ENCODE data around the gene VPS52.
"Not testable (repeated sequence)": the region's sequence is repeated elsewhere in the genome, so short reads cannot be mapped to it uniquely, and the experiment has no call there.

The VPS52 gene

DNA sequence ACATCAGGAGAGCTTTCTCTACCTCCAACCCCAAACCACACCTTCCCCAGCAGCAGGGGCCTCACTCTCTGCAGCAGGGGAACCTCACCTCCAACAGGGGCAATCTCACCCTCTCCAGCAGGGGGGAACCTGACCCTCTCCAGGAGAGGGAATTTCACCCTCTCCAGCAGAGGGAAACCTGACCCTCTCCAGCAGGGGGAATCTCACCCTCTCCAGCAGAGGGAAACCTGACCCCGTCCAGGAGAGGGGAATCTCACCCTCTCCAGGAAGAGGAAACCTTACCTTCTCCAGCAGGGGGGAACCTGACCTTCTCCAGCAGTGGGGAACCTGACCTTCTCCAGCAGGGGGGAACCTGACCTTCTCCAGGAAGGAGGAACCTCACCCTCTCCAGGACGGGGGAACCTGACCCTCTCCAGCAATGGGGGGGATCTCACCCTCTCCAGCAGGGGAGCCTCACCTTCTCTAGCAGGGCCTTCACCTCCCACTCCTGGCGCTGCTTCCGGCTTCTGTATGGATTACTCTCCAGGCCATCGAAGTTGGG is 8.4 kb upstream of the VPS52 start:
- H3K36me3 ChIP-seq (ENCODE audit: control insufficient read depth in 2 of 2, insufficient read depth in 2 of 2, low read length in 2 of 2) = peaks cover 51 to 54% of the 10 kb centered on the region in 2 donors
- H3K27ac ChIP-seq (ENCODE audit: low read depth in 2 of 2, low read length in 2 of 2) = no peak overlapping the region
- no peaks in the 10 kb centered on the region for H3K27me3 ChIP-seq (ENCODE audit: control insufficient read depth in 2 of 2, insufficient read depth in 2 of 2, low read length in 2 of 2)
- H3K9me3 ChIP-seq (ENCODE audit: control insufficient read depth in 2 of 2, low read length in 2 of 2) = no peaks in the 10 kb centered on the region
- H3K9ac ChIP-seq (ENCODE audit: low read depth in 1 of 2, low read length in 2 of 2) = no peak overlapping the region
- H3K4me1 ChIP-seq (ENCODE audit: control insufficient read depth in 2 of 2, insufficient read depth in 2 of 2, low read length in 2 of 2) = peaks cover 23 to 28% of the 10 kb centered on the region in 2 donors
- no peak overlapping the region for H3K4me3 ChIP-seq (ENCODE audit: low read length in 2 of 2)

GRCh38 chr6:33279257-33279695 is 7.6 kb upstream of the VPS52 start:
- Histone ChIP-seq H3K27me3 (ENCODE audit: control insufficient read depth in 2 of 2, insufficient read depth in 2 of 2, low read length in 2 of 2) (no peaks in the 10 kb centered on the region), H3K4me3 (ENCODE audit: low read length in 2 of 2) (no peak overlapping the region), H3K27ac (ENCODE audit: low read depth in 2 of 2, low read length in 2 of 2) (no peak overlapping the region), H3K9me3 (ENCODE audit: control insufficient read depth in 2 of 2, low read length in 2 of 2) (no peaks in the 10 kb centered on the region), H3K4me1 (ENCODE audit: control insufficient read depth in 2 of 2, insufficient read depth in 2 of 2, low read length in 2 of 2) (peaks cover 30 to 36% of the 10 kb centered on the region in 2 donors), H3K9ac (ENCODE audit: low read depth in 1 of 2, low read length in 2 of 2) (no peak overlapping the region), H3K36me3 (ENCODE audit: control insufficient read depth in 2 of 2, insufficient read depth in 2 of 2, low read length in 2 of 2) (peaks cover 53 to 56% of the 10 kb centered on the region in 2 donors)

- Histone ChIP-seq H3K4me1 (ENCODE audit: control insufficient read depth in 2 of 2, insufficient read depth in 2 of 2, low read length in 2 of 2) (peaks cover 34 to 40% of the 10 kb centered on the region in 2 donors), H3K9ac (ENCODE audit: low read depth in 1 of 2, low read length in 2 of 2) (no peak overlapping the region), H3K27ac (ENCODE audit: low read depth in 2 of 2, low read length in 2 of 2) (no peak overlapping the region)
Measured at GRCh38 chr6:33278810-33279209, 7.1 kb upstream of the VPS52 start.

GRCh38 chr6:33278392-33278741 is 6.7 kb upstream of the VPS52 start:
- peak overlapping the region; percentile 79 to 82 for H3K4me3 ChIP-seq (ENCODE audit: low read length in 2 of 2)
- H3K27ac ChIP-seq (ENCODE audit: low read depth in 2 of 2, low read length in 2 of 2) = peak overlapping the region in 1 of 2 donors; percentile 97
- H3K27me3 ChIP-seq (ENCODE audit: control insufficient read depth in 2 of 2, insufficient read depth in 2 of 2, low read length in 2 of 2) = no peaks in the 10 kb centered on the region
- no peaks in the 10 kb centered on the region for H3K9me3 ChIP-seq (ENCODE audit: control insufficient read depth in 2 of 2, low read length in 2 of 2)
- H3K36me3 ChIP-seq (ENCODE audit: control insufficient read depth in 2 of 2, insufficient read depth in 2 of 2, low read length in 2 of 2) = peaks cover 51 to 57% of the 10 kb centered on the region in 2 donors
- H3K9ac ChIP-seq (ENCODE audit: low read depth in 1 of 2, low read length in 2 of 2) = peak overlapping the region; percentile 47 to 82
- H3K4me1 ChIP-seq (ENCODE audit: control insufficient read depth in 2 of 2, insufficient read depth in 2 of 2, low read length in 2 of 2) = peaks cover 35 to 43% of the 10 kb centered on the region in 2 donors

More at GRCh38 chr6:33278810-33279209, 7.1 kb upstream of the VPS52 start:
- no peaks in the 10 kb centered on the region for H3K27me3 ChIP-seq (ENCODE audit: control insufficient read depth in 2 of 2, insufficient read depth in 2 of 2, low read length in 2 of 2)
- no peak overlapping the region for H3K4me3 ChIP-seq (ENCODE audit: low read length in 2 of 2)
- no peaks in the 10 kb centered on the region for H3K9me3 ChIP-seq (ENCODE audit: control insufficient read depth in 2 of 2, low read length in 2 of 2)
- H3K36me3 ChIP-seq (ENCODE audit: control insufficient read depth in 2 of 2, insufficient read depth in 2 of 2, low read length in 2 of 2) = peaks cover 53 to 58% of the 10 kb centered on the region in 2 donors

GRCh38 chr6:33277663-33278391 is 6.2 kb upstream of the VPS52 start:
- H3K27ac ChIP-seq (ENCODE audit: low read depth in 2 of 2, low read length in 2 of 2) = peak overlapping the region; percentile 93 to 97
- peak overlapping the region; percentile 82 to 90 for H3K9ac ChIP-seq (ENCODE audit: low read depth in 1 of 2, low read length in 2 of 2)
- H3K4me3 ChIP-seq (ENCODE audit: low read length in 2 of 2) = peak overlapping the region; percentile 79 to 82
- peaks cover 53 to 57% of the 10 kb centered on the region in 2 donors for H3K36me3 ChIP-seq (ENCODE audit: control insufficient read depth in 2 of 2, insufficient read depth in 2 of 2, low read length in 2 of 2)
- H3K27me3 ChIP-seq (ENCODE audit: control insufficient read depth in 2 of 2, insufficient read depth in 2 of 2, low read length in 2 of 2) = no peaks in the 10 kb centered on the region
- H3K9me3 ChIP-seq (ENCODE audit: control insufficient read depth in 2 of 2, low read length in 2 of 2) = no peaks in the 10 kb centered on the region
- peaks cover 41 to 47% of the 10 kb centered on the region in 2 donors for H3K4me1 ChIP-seq (ENCODE audit: control insufficient read depth in 2 of 2, insufficient read depth in 2 of 2, low read length in 2 of 2)

DNA sequence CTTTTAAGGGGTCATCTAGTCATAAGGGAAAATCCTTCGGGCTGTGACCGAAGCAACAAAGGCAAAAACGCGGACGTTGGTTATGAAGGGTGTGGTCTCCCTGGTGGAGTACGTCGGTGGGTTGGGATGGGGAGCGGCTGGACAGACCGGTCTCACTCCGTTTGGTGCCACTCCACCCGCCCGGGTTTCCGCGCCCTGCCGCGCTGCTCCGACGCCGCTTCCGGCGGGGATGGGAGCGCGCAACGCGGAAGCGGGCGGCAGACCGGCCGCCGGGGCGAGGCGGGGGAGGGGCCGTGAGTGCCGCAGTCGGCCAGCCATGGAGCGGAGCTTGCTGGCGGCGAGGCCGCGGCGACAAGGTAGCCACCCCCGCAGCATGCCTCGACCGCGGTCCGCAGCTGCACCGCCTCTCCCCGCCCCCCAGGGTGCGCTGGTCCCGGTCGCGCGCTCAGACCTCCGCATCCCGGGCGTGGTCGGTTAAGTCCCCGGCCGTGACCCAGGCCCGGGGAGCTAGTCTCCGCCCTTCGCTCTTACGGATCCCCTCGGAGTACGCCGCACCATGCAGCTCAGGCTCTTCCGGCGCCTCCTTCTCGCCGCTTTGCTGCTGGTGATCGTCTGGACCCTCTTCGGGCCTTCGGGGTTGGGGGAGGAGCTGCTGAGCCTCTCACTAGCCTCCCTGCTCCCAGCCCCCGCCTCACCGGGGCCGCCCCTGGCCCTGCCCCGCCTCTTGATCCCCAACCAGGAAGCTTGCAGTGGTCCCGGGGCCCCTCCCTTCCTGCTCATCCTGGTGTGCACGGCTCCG is 5.4 kb upstream of the VPS52 start, which contains the start of gene B3GALT4:
Gene B3GALT4 (plus strand): TSS at position 260 of the 799 bp plus-strand sequence. CDS start 297 bp downstream, at position 557.
- Histone ChIP-seq H3K27ac (ENCODE audit: low read depth in 2 of 2, low read length in 2 of 2) (peak within 1 kb of the TSS; percentile 93 to 97), H3K4me3 (ENCODE audit: low read length in 2 of 2) (peak within 1 kb of the TSS; percentile 79 to 82), H3K9ac (ENCODE audit: low read depth in 1 of 2, low read length in 2 of 2) (peak within 1 kb of the TSS; percentile 82 to 90), H3K36me3 (ENCODE audit: control insufficient read depth in 2 of 2, insufficient read depth in 2 of 2, low read length in 2 of 2) (peaks cover 47 to 52% of the 10 kb centered on the region in 2 donors), H3K9me3 (ENCODE audit: control insufficient read depth in 2 of 2, low read length in 2 of 2) (no peaks in the 10 kb centered on the region), H3K27me3 (ENCODE audit: control insufficient read depth in 2 of 2, insufficient read depth in 2 of 2, low read length in 2 of 2) (no peaks in the 10 kb centered on the region), H3K4me1 (ENCODE audit: control insufficient read depth in 2 of 2, insufficient read depth in 2 of 2, low read length in 2 of 2) (peaks cover 48 to 52% of the 10 kb centered on the region in 2 donors)

- Histone ChIP-seq H3K4me3 (ENCODE audit: low read length in 2 of 2) (peak overlapping the region; percentile 79 to 82), H3K9ac (ENCODE audit: low read depth in 1 of 2, low read length in 2 of 2) (peak overlapping the region; percentile 82 to 90), H3K9me3 (ENCODE audit: control insufficient read depth in 2 of 2, low read length in 2 of 2) (no peaks in the 10 kb centered on the region), H3K27me3 (ENCODE audit: control insufficient read depth in 2 of 2, insufficient read depth in 2 of 2, low read length in 2 of 2) (no peaks in the 10 kb centered on the region), H3K27ac (ENCODE audit: low read depth in 2 of 2, low read length in 2 of 2) (peak overlapping the region; percentile 93 to 97), H3K4me1 (ENCODE audit: control insufficient read depth in 2 of 2, insufficient read depth in 2 of 2, low read length in 2 of 2) (peaks cover 50 to 52% of the 10 kb centered on the region in 2 donors), H3K36me3 (ENCODE audit: control insufficient read depth in 2 of 2, insufficient read depth in 2 of 2, low read length in 2 of 2) (peaks cover 47 to 48% of the 10 kb centered on the region in 2 donors)
Measured at GRCh38 chr6:33276581-33276863, 4.8 kb upstream of the VPS52 start.

DNA sequence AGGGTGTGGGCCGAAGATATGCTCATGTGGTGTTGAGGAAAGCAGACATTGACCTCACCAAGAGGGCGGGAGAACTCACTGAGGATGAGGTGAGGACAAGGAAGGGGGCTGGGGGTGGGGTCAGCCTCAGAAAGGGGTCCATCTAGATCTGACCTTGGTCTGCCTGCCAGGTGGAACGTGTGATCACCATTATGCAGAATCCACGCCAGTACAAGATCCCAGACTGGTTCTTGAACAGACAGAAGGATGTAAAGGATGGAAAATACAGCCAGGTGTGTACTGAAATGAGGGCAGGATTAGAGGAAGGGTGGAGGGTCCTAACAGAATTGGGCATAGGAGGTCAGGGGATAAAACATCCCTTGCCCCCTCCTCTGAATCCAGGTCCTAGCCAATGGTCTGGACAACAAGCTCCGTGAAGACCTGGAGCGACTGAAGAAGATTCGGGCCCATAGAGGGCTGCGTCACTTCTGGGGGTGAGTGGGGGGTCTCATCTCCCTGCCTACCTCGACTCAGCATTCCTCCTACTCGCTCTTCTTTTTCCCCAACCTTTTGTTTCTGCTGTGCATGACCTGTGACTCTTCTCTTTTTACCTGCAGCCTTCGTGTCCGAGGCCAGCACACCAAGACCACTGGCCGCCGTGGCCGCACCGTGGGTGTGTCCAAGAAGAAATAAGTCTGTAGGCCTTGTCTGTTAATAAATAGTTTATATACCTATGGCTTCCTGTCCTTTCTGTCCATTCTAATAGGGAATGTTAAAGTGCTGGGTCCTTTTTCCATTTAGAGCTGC is 4.3 kb upstream of the VPS52 start:
- H3K9me3 ChIP-seq (ENCODE audit: control insufficient read depth in 2 of 2, low read length in 2 of 2); H3K27me3 ChIP-seq (ENCODE audit: control insufficient read depth in 2 of 2, insufficient read depth in 2 of 2, low read length in 2 of 2): not testable (repeated sequence)
- Histone ChIP-seq H3K9ac (ENCODE audit: low read depth in 1 of 2, low read length in 2 of 2) (peak overlapping the region; percentile 82 to 90), H3K4me1 (ENCODE audit: control insufficient read depth in 2 of 2, insufficient read depth in 2 of 2, low read length in 2 of 2) (peaks cover 52% of the 10 kb centered on the region in 2 donors), H3K36me3 (ENCODE audit: control insufficient read depth in 2 of 2, insufficient read depth in 2 of 2, low read length in 2 of 2) (peaks cover 44 to 45% of the 10 kb centered on the region in 2 donors), H3K27ac (ENCODE audit: low read depth in 2 of 2, low read length in 2 of 2) (peak overlapping the region; percentile 93 to 97), H3K4me3 (ENCODE audit: low read length in 2 of 2) (peak overlapping the region; percentile 79 to 82)

DNA sequence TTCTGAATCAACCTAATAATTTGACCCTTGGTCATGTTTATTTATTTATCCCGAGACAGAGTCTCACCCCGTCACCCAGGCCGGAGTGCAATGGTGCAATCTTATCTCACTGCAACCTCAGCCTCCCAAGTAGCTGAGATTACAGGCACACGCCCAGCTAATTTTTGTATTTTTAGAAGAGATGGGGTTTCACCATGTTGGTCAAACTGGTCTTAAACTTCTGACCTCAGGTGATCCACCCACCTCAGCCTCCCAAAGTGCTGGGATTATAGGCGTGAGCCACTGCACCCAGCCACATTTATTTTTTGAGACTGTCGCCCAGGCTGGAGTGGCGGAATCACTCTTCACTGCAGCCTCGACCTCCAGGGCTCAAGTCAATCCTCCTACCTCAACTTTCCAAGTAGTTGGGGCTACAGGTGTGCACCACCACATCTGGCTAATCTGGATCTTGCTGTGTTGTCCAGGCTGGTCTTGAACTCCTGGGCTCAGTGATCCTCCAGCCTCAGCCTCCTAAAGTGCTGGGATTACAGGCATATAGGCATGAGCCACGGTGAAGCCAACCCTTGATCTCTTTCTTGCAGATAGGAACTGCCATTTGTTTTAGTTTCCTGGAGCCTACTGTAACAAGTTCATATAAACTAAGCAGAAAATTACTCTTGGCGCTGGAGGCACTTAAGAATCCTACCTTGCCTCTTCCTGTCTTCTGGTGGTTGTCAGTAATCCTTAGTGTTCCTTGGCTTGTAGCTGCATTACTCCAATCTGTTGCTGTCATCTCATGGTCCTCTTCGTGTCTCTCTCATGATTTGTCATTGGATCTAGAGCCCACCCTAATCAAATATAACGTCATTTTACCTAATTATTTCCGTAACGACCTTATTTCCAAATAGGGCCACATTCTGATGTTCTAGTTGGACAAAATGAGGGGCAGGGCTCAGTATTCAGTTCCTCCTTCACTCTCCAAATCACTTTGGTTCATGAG is 2.5 kb upstream of the VPS52 start:
- peaks cover 52 to 61% of the 10 kb centered on the region in 2 donors for H3K4me1 ChIP-seq (ENCODE audit: control insufficient read depth in 2 of 2, insufficient read depth in 2 of 2, low read length in 2 of 2)
- peak overlapping the region; percentile 41 to 93 for H3K27ac ChIP-seq (ENCODE audit: low read depth in 2 of 2, low read length in 2 of 2)
- H3K4me3 ChIP-seq (ENCODE audit: low read length in 2 of 2) = peak overlapping the region; percentile 2 to 98

More for the DNA sequence above, 2.5 kb upstream of the VPS52 start:
- Histone ChIP-seq H3K36me3 (ENCODE audit: control insufficient read depth in 2 of 2, insufficient read depth in 2 of 2, low read length in 2 of 2) (peaks cover 32% of the 10 kb centered on the region in 2 donors), H3K9ac (ENCODE audit: low read depth in 1 of 2, low read length in 2 of 2) (peak overlapping the region; percentile 17 to 44), H3K9me3 (ENCODE audit: control insufficient read depth in 2 of 2, low read length in 2 of 2) (no peaks in the 10 kb centered on the region), H3K27me3 (ENCODE audit: control insufficient read depth in 2 of 2, insufficient read depth in 2 of 2, low read length in 2 of 2) (no peaks in the 10 kb centered on the region)

Measured in mucosa of rectum (tissue), 2 donors.